Measurements from ENCODE around the gene PDE6H. TPM values are rescaled to one million over a fixed set of nuclear protein-coding genes. Genes with fewer than 3 reads are reported as not detected.
A peak's percentile ranks its signal among the peaks of the same experiment; 100 is the strongest.

The PDE6H gene
- polyA plus RNA-seq, 1 of the 3 experiments (the other 2 are of a cell fraction) = not detected

GRCh38 chr12:14997998-14998397 lies 25.2 kb downstream of the PDE6H start:
- H3K9me2 ChIP-seq = no peaks in the 10 kb centered on the region
- peak overlapping the region; percentile 12; the same call in 1 of the 2 replicates for H2AFZ ChIP-seq (ENCODE audit: low read depth)
- H3K27me3 ChIP-seq (ENCODE audit: insufficient read depth) = no peaks in the 10 kb centered on the region
- peaks cover 36% of the 10 kb centered on the region for H3F3A ChIP-seq (replicated peaks; ENCODE audit: insufficient read depth)
- 62% methylated on average over 3 of the region's 3 CpGs for WGBS (ENCODE audit: low lambda C conversion rate)
- H3K4me3 ChIP-seq (ENCODE audit: low read depth in 2 of 2, low read length in 1 of 2) = no peak overlapping the region
- H4K20me1 ChIP-seq (ENCODE audit: insufficient read depth) = no peaks in the 10 kb centered on the region
- peak overlapping the region; percentile 84 to 94 for H3K27ac ChIP-seq (ENCODE audit: low read depth in 2 of 2, low read length in 1 of 2)
- H3K4me1 ChIP-seq (ENCODE audit: control insufficient read depth in 1 of 2, insufficient read depth in 2 of 2, low read depth in 1 of 2, low read length in 1 of 2) = peaks cover 0 to 29% of the 10 kb centered on the region in 2 experiments
- ChIA-PET POLR2A (no interaction called here), CTCF (interaction anchor here (1.0 to 1.4 kb wide), 2 partner anchors 187 to 223 kb away, joined by 3 read pairs; partner anchors contain the start of gene RERG)
- no peaks in the 10 kb centered on the region for H3K9me3 ChIP-seq
- no peaks in the 10 kb centered on the region for H3K36me3 ChIP-seq (replicated peaks in 1 of 2; ENCODE audit: control insufficient read depth in 1 of 2, insufficient read depth in 2 of 2, low read length in 1 of 2)
- TF ChIP-seq POLR2AphosphoS5 (IDR thresholded peaks at IDR 0.05; ENCODE audit: low read depth, low read length) = no peak
- no peak for TF ChIP-seq MXI1 (IDR thresholded peaks at IDR 0.05; ENCODE audit: low read depth, low read length)
- no peak for TF ChIP-seq RXRA (IDR thresholded peaks at IDR 0.05; ENCODE audit: borderline replicate concordance, low read depth)
- TF ChIP-seq, protein P1, sequence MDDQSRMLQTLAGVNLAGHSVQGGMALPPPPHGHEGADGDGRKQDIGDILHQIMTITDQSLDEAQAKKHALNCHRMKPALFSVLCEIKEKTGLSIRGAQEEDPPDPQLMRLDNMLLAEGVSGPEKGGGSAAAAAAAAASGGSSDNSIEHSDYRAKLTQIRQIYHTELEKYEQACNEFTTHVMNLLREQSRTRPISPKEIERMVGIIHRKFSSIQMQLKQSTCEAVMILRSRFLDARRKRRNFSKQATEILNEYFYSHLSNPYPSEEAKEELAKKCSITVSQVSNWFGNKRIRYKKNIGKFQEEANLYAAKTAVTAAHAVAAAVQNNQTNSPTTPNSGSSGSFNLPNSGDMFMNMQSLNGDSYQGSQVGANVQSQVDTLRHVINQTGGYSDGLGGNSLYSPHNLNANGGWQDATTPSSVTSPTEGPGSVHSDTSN (IDR thresholded peaks at IDR 0.05) = no peak
- no peak for TF ChIP-seq EP300 (IDR thresholded peaks at IDR 0.05; ENCODE audit: borderline replicate concordance in 1 of 2, low read depth in 1 of 2, low read length in 1 of 2)
- TF ChIP-seq RAD21 (IDR thresholded peaks at IDR 0.05; ENCODE audit: low read length) = no peak
- TF ChIP-seq ZBTB33 (IDR thresholded peaks at IDR 0.05; ENCODE audit: borderline replicate concordance, low read depth) = no peak
- no peak for TF ChIP-seq TEAD4 (IDR thresholded peaks at IDR 0.05; ENCODE audit: borderline replicate concordance, insufficient read depth)
- TF ChIP-seq GATA2 (CRISPR knock-in tag; IDR thresholded peaks at IDR 0.05) = no peak
- no peak for TF ChIP-seq FOXJ3 (CRISPR knock-in tag; IDR thresholded peaks at IDR 0.05)
- no peak for TF ChIP-seq FOXM1 (IDR thresholded peaks at IDR 0.05; ENCODE audit: low read depth)
- no peak for TF ChIP-seq MEF2A (IDR thresholded peaks at IDR 0.05; ENCODE audit: borderline replicate concordance, low read depth)
- no peak for TF ChIP-seq SMC3 (IDR thresholded peaks at IDR 0.05; ENCODE audit: low read depth, low read length)
- TF ChIP-seq FOSL2 (IDR thresholded peaks at IDR 0.05; ENCODE audit: borderline replicate concordance, low read depth) = no peak
- TF ChIP-seq, protein P2, sequence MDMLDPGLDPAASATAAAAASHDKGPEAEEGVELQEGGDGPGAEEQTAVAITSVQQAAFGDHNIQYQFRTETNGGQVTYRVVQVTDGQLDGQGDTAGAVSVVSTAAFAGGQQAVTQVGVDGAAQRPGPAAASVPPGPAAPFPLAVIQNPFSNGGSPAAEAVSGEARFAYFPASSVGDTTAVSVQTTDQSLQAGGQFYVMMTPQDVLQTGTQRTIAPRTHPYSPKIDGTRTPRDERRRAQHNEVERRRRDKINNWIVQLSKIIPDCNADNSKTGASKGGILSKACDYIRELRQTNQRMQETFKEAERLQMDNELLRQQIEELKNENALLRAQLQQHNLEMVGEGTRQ (IDR thresholded peaks at IDR 0.05; ENCODE audit: borderline replicate concordance, low read depth, low read length) = no peak
- TF ChIP-seq IRF3 (IDR thresholded peaks at IDR 0.05; ENCODE audit: low read depth, low read length) = no peak
- TF ChIP-seq CHD2 (IDR thresholded peaks at IDR 0.05; ENCODE audit: low read length, partially characterized antibody) = no peak
- no peak for TF ChIP-seq TCF12 (IDR thresholded peaks at IDR 0.05)
- no peak for TF ChIP-seq NRF1 (IDR thresholded peaks at IDR 0.05; ENCODE audit: low read depth, low read length)
- no peaks in the 10 kb centered on the region for H3K79me2 ChIP-seq (ENCODE audit: insufficient read depth)
- no peak for DNase-seq
- 0 out of 2 replicates have a peak overlapping the region, but pooled peaks have one; percentile 47 for H3K4me2 ChIP-seq
- no peak overlapping the region; the same call in 1 of the 2 replicates for H3K9ac ChIP-seq

Measured in SK-N-SH (cell line).